Thymus (tissue), 11 donors: ENCODE results near the gene CYSTM1. TPM values are rescaled to one million over a fixed set of nuclear protein-coding genes. Genes with fewer than 3 reads are reported as not detected.
A peak's percentile ranks its signal among the peaks of the same experiment; 100 is the strongest.

Experiments used
- DNase-seq, 9 donors: peaks; one replicate each; pipeline ENCODE4 v3.0.0-alpha.2; 2013; ENCODE audit warnings: low spot score in 9 of 9, low read depth in 6 of 9, missing footprints in 1 of 9
- H3K27ac ChIP-seq, 2 donors: one replicate each; pipeline ENCODE4 v1.5.1; 2013; ENCODE audit warnings: control low read depth in 1 of 2, low read depth in 1 of 2, low read length in 1 of 2, mild to moderate bottlenecking in 1 of 2, moderate library complexity in 1 of 2
- H3K27me3 ChIP-seq, 2 donors: one replicate each; pipeline ENCODE4 v1.5.1; 2013; ENCODE audit warnings: low read length in 1 of 2; ENCODE audit not compliant: control insufficient read depth in 2 of 2, insufficient read depth in 1 of 2
- H3K36me3 ChIP-seq, 2 donors: one replicate each; pipeline ENCODE4 v1.5.1; 2013; ENCODE audit warnings: low read length in 1 of 2, mild to moderate bottlenecking in 1 of 2, moderate library complexity in 1 of 2; ENCODE audit not compliant: control insufficient read depth in 2 of 2, insufficient read depth in 2 of 2
- H3K4me1 ChIP-seq, 2 donors: one replicate each; pipeline ENCODE4 v1.5.1; 2013; ENCODE audit warnings: low read length in 2 of 2; ENCODE audit not compliant: control insufficient read depth in 2 of 2, insufficient read depth in 2 of 2
- H3K4me3 ChIP-seq, 2 donors: one replicate each; pipeline ENCODE4 v1.5.1; 2013; ENCODE audit warnings: low read length in 2 of 2, control low read depth in 1 of 2, mild to moderate bottlenecking in 1 of 2
- H3K9me3 ChIP-seq, 2 donors: one replicate each; pipeline ENCODE4 v1.5.1; 2013; ENCODE audit warnings: low read length in 1 of 2, mild to moderate bottlenecking in 1 of 2; ENCODE audit not compliant: control insufficient read depth in 2 of 2, insufficient read depth in 1 of 2
- WGBS: extraction: QIAGEN DNeasy Blood & Tissue Kit; methylation state at CpG from one replicate; pipeline ENCODE4 v1.1.7; 2013; 5-methylcytosine and 5-hydroxymethylcytosine counted together
- polyA plus RNA-seq: library from polyadenylated mRNA; stranded (reverse); fragments of 200-250 nt; gene quantifications from one replicate; pipeline ENCODE4 v1.2.3, GENCODE V29; 2013
- total RNA-seq: library from RNA; stranded (reverse); fragments of 120-200 nt; gene quantifications from one replicate; pipeline ENCODE4 v1.2.4, GENCODE V29; 2013
- donor health status: healthy.

The CYSTM1 gene
- total and polyA plus RNA-seq, 2 donors = 23.1 to 44.7 TPM

DNA sequence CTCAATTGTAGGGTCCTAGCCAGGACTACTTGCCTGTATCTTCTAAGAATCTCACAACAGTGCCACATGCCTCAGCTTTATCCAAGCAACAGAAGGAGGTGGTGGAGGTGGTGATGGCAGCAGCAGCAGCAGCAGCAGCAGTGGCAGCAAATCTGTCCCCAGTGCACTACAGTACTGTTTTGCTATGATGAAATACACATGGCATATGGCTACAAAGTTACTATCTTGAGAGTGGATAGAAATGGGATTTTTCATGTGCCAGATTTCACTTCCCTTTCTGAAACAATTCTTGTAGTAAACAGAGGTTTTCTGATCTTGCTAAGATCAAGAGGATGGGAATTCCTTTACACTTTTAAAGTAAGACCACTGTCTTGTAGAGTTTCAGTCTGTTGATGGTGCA lies 8.1 kb upstream of the CYSTM1 start:
- no peaks in the 10 kb centered on the region for H3K9me3 ChIP-seq
- peaks cover 0 to 16% of the 10 kb centered on the region in 2 donors for H3K27me3 ChIP-seq
- H3K36me3 ChIP-seq = no peaks in the 10 kb centered on the region
- H3K4me1 ChIP-seq = no peaks in the 10 kb centered on the region
- DNase-seq = no peak
- no peak overlapping the region for H3K27ac ChIP-seq
- H3K4me3 ChIP-seq = no peak overlapping the region

DNA sequence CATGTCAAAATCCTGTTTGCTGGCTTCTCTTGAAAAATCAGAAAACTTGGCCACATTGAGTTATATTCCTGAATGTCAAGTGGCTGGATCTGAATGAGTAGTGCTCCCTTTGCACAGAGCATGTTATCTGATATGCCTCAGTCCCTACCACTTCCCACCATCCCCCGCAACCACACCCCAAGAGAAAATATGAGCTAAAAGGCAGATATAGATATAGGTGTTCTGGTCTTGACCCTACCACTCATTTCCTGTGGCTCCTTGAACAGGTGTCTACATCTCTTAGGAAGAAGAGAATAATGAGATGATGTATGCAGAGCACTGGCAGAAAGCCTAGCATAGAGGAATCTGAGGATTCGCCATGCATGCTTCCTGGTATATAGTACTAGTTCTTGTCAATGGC lies 6.6 kb upstream of the CYSTM1 start:
- no peak overlapping the region for H3K27ac ChIP-seq
- peaks cover 0 to 13% of the 10 kb centered on the region in 2 donors for H3K27me3 ChIP-seq
- no peaks in the 10 kb centered on the region for H3K4me1 ChIP-seq
- WGBS = 98% methylated on average over 2 of the region's 2 CpGs
- H3K4me3 ChIP-seq = no peak overlapping the region
- H3K36me3 ChIP-seq = no peaks in the 10 kb centered on the region
- no peak for DNase-seq
- H3K9me3 ChIP-seq = no peaks in the 10 kb centered on the region

GRCh38 chr5:140169410-140169809 lies 5.6 kb upstream of the CYSTM1 start:
- Histone ChIP-seq H3K4me1 (peaks cover 2% of the 10 kb centered on the region in 2 donors), H3K36me3 (no peaks in the 10 kb centered on the region), H3K4me3 (no peak overlapping the region), H3K27ac (no peak overlapping the region), H3K9me3 (no peaks in the 10 kb centered on the region), H3K27me3 (peaks cover 0 to 14% of the 10 kb centered on the region in 2 donors)
- DNase-seq = no peak
- WGBS = 90% methylated on average over 1 of the region's 1 CpG

- peaks cover 2 to 27% of the 10 kb centered on the region in 2 donors for H3K27me3 ChIP-seq
- peaks cover 0 to 3% of the 10 kb centered on the region in 2 donors for H3K9me3 ChIP-seq
- peaks cover 9 to 13% of the 10 kb centered on the region in 2 donors for H3K4me1 ChIP-seq
- no peak for DNase-seq
- H3K4me3 ChIP-seq = no peak overlapping the region
- 98% methylated on average over 2 of the region's 2 CpGs for WGBS
- no peak overlapping the region for H3K27ac ChIP-seq
- H3K36me3 ChIP-seq = no peaks in the 10 kb centered on the region
Observed at GRCh38 chr5:140172483-140172882, 2.5 kb upstream of the CYSTM1 start.

DNA sequence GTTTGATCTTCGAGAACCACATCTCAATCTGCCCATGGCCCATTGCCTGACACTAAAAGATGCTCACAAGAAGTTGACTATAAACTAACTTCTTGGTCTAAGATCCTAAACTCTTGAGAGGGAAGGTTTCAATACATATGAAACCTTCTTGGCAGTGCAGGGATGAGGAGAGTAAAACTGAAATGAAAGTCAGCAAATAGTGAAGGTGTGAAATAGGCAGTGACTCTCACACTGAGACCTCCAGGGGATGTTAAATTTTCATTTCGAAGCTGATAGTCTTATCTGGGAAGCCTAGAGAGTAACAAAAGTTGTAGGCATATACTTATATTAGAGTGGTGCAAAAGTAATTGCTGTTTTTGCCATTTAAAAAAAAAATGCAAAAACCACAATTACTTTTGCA lies 974 bp upstream of the CYSTM1 start:
- Histone ChIP-seq H3K9me3 (peaks cover 0 to 3% of the 10 kb centered on the region in 2 donors), H3K4me3 (no peak overlapping the region), H3K36me3 (no peaks in the 10 kb centered on the region), H3K4me1 (peaks cover 9 to 13% of the 10 kb centered on the region in 2 donors), H3K27me3 (peaks cover 2 to 27% of the 10 kb centered on the region in 2 donors), H3K27ac (no peak overlapping the region)
- DNase-seq = no peak
- WGBS = 97% methylated on average over 2 of the region's 2 CpGs

DNA sequence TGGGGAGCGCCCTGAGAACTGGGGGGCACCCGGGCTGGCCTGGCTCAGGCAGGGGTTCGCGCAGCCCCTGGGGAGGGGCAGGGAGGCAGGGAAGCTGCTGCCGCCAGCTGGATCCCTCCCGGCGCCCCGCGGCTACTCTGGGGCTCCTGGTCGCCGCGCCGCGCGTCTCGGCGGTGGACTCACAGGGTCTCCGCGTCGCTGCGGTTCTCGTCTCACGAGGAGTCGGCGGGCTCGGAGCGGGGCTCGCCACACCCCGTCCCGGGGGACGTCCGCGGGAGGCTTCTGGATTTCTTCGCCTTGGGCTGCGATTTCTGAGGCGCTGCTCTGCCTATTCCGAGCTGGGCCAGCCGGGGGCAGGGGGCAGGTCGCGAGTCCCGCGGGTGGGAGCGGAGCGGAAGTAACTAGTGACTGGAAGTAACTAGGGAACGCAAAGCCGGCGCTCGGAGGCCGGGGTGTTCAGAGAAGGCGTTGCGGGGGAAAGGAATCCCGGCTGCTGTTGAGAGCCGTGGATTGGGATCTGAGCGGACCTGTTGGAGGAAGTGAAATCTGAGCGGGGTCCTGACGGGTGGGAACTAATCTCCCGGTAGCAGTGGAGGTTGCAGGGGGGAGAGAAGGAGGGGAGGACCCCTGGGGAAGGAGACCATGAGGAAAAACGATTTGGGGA lies 511 bp downstream of the CYSTM1 start:
- Histone ChIP-seq H3K9me3 (peaks cover 0 to 3% of the 10 kb centered on the region in 2 donors), H3K36me3 (no peaks in the 10 kb centered on the region), H3K27ac (peak overlapping the region; percentile 68 to 86), H3K4me3 (peak overlapping the region; percentile 70 to 81), H3K4me1 (peaks cover 9 to 13% of the 10 kb centered on the region in 2 donors), H3K27me3 (peaks cover 2 to 27% of the 10 kb centered on the region in 2 donors)
- under 1% methylated on average over 58 of the region's 58 CpGs for WGBS
- peak in 8 of 9 donors; percentile 21 to 78 (median 48) for DNase-seq

DNA sequence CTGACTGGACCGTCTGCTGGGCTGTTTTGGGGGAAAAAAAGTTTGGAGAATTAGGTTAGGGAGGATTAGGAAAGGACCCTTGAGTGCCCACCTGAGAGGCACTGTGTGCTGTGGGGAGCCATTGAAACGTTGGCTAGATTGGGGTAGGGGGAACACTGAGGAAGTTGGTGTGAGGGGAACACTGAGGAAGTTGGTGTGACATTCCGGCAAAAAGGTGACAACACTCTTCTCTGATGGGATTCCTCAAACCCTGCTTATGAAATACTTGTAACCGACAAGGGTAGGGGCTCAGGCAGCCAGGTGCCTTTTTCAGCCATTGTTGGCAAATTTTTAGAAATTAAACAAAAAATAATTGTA lies 1.0 kb downstream of the CYSTM1 start:
- peaks cover 0 to 3% of the 10 kb centered on the region in 2 donors for H3K9me3 ChIP-seq
- peaks cover 9 to 13% of the 10 kb centered on the region in 2 donors for H3K4me1 ChIP-seq
- 6% methylated on average over 4 of the region's 4 CpGs for WGBS

GRCh38 chr5:140178086-140178410 lies 3.1 kb downstream of the CYSTM1 start:
- Histone ChIP-seq H3K27ac (no peak overlapping the region), H3K4me1 (peaks cover 9 to 17% of the 10 kb centered on the region in 2 donors), H3K36me3 (no peaks in the 10 kb centered on the region), H3K27me3 (peaks cover 2 to 21% of the 10 kb centered on the region in 2 donors), H3K4me3 (no peak overlapping the region), H3K9me3 (peaks cover 0 to 3% of the 10 kb centered on the region in 2 donors)
- no peak for DNase-seq
- 96% methylated on average over 1 of the region's 1 CpG for WGBS

More for the DNA sequence above, 1.0 kb downstream of the CYSTM1 start:
- Histone ChIP-seq H3K27ac (no peak overlapping the region), H3K4me3 (peak overlapping the region; percentile 70 to 81), H3K27me3 (peaks cover 2 to 27% of the 10 kb centered on the region in 2 donors), H3K36me3 (no peaks in the 10 kb centered on the region)
- DNase-seq = no peak

DNA sequence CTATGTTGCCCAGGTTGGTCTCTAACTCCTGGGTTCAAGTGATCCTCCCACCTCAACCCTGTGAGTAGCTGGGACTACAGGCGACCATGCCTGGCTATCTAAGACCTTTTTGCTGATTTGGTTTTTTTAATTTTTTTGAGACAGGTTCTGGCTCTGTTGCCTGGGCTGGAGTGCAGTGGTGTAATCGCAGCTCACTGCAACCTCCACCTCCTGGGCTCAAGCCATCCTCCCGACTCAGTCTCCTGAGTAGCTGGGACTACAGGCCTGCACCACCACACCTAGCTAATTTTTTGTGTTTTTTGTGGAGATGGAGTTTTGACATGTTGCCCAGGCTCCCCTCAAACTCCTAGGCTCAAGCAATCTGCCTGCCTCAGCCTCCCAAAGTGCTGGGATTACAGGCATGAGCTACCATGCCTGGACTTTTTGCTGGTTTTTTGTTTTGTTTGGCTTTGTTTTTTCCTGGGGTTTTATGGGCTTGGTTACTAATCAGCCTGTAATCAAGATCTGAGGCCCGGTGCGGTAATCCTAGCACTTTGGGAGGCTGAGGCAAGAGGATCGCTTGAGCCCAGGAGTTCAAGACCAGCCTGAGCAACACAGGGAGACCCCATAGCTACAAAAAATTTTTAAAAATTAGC lies 3.6 kb downstream of the CYSTM1 start:
- Histone ChIP-seq H3K9me3 (peaks cover 0 to 3% of the 10 kb centered on the region in 2 donors), H3K4me1 (peaks cover 9 to 17% of the 10 kb centered on the region in 2 donors), H3K27me3 (peaks cover 2 to 17% of the 10 kb centered on the region in 2 donors), H3K36me3 (no peaks in the 10 kb centered on the region), H3K4me3 (no peak overlapping the region), H3K27ac (no peak overlapping the region)
- no peak for DNase-seq
- WGBS = 80% methylated on average over 6 of the region's 6 CpGs
